Activated CD4-positive, alpha-beta memory T cell treated with anti-CD3 and anti-CD28 coated beads for 36 hours (primary cell): ENCODE results near the gene NPPA. TPM values are rescaled to one million over a fixed set of nuclear protein-coding genes. Genes with fewer than 3 reads are reported as not detected.
"Not testable (repeated sequence)": the region's sequence is repeated elsewhere in the genome, so short reads cannot be mapped to it uniquely, and the experiment has no call there.

Experiments
- CTCF ChIA-PET: fragments of 350-600 bp; sonication (Branson Sonifier 250); formaldehyde crosslinking; loops from one replicate; lab custom pipeline; 2021; ENCODE audit warnings: antibody characterized with exemption, inconsistent platforms; lab: Charles Lee
- POLR2A ChIA-PET: fragments of 350-600 bp; sonication (Branson Sonifier 250); formaldehyde crosslinking; loops from one replicate; lab custom pipeline; 2021; ENCODE audit warnings: antibody characterized with exemption; lab: Charles Lee
- DNase-seq: peaks from one replicate; pipeline ENCODE4 v3.0.0-alpha.2; 2020
- H3K27ac Mint-ChIP-seq: one replicate; pipeline ENCODE4 v1.8.0; 2021; ENCODE audit warnings: mixed read lengths
- H3K27me3 Mint-ChIP-seq: one replicate; pipeline ENCODE4 v1.8.0; 2021; ENCODE audit warnings: mixed read lengths
- H3K36me3 Mint-ChIP-seq: one replicate; pipeline ENCODE4 v1.8.0; 2021; ENCODE audit warnings: mixed read lengths
- H3K4me1 Mint-ChIP-seq: one replicate; pipeline ENCODE4 v1.8.0; 2021; ENCODE audit warnings: low read depth, mixed read lengths
- H3K4me3 Mint-ChIP-seq: one replicate; pipeline ENCODE4 v1.8.0; 2021; ENCODE audit warnings: mild to moderate bottlenecking, mixed read lengths
- H3K9me3 Mint-ChIP-seq: one replicate; pipeline ENCODE4 v1.8.0; 2021; ENCODE audit warnings: mixed read lengths
- intact Hi-C: fragments of 100-400 bp; cut with micrococcal nuclease; formaldehyde crosslinking; loops from one replicate; pipeline ENCODE4 v1.15.1; 2023
- total RNA-seq, 2 experiments: library from RNA; stranded (reverse); gene quantifications; one replicate each; pipeline ENCODE4 v1.2.3, GENCODE V29; 2021

The NPPA gene
- total RNA-seq = not detected

GRCh38 chr1:11847667-11848372 lies at the start of gene NPPA:
Gene NPPA, minus strand, starts transcription at chr1:11847783. Its CDS starts 99 bp downstream, at chr1:11847684.
- ChIA-PET CTCF (interaction anchor here (1.2 kb wide), 1 partner anchor 9 kb away, joined by 4 read pairs; no protein-coding TSS in a partner anchor), POLR2A (no interaction called here)
- intact Hi-C loops = no loop called here
- Mint-ChIP-seq H3K4me3 (no peak within 1 kb of the TSS), H3K9me3 (no peaks in the 10 kb centered on the region), H3K27ac (no peak within 1 kb of the TSS), H3K27me3 (peaks cover 6% of the 10 kb centered on the region), H3K36me3 (peaks cover 16% of the 10 kb centered on the region), H3K4me1 (no peaks in the 10 kb centered on the region)
- no peak for DNase-seq

GRCh38 chr1:11894501-11894900 lies 46.9 kb upstream of the NPPA start:
- H3K27me3 Mint-ChIP-seq = peaks cover 28% of the 10 kb centered on the region
- intact Hi-C loops = loop anchor here (1.0 kb wide), 1 partner anchor 56 kb away; no protein-coding TSS in a partner anchor
- H3K4me1 Mint-ChIP-seq, H3K27ac Mint-ChIP-seq, POLR2A ChIA-PET, H3K4me3 Mint-ChIP-seq, H3K9me3 Mint-ChIP-seq, DNase-seq, H3K36me3 Mint-ChIP-seq: not testable (repeated sequence)
- CTCF ChIA-PET = interaction anchor here (1.1 to 3.7 kb wide), 2 partner anchors 10 to 57 kb away, joined by 3 to 34 read pairs; no protein-coding TSS in a partner anchor

- ChIA-PET POLR2A (no interaction called here), CTCF (interaction anchor here (1.0 to 3.7 kb wide), 4 partner anchors 9 to 86 kb away, joined by 3 to 34 read pairs (median 4); no protein-coding TSS in a partner anchor)
- intact Hi-C loops = loop anchor here (1.0 kb wide), 1 partner anchor 56 kb away; no protein-coding TSS in a partner anchor
- H3K27me3 Mint-ChIP-seq = peaks cover 22% of the 10 kb centered on the region
- no peaks in the 10 kb centered on the region for H3K36me3 Mint-ChIP-seq
- no peaks in the 10 kb centered on the region for H3K9me3 Mint-ChIP-seq
- H3K4me1 Mint-ChIP-seq = no peaks in the 10 kb centered on the region
- DNase-seq = peak; percentile 78
- peak overlapping the region; percentile 33 for H3K27ac Mint-ChIP-seq
- peak overlapping the region; percentile 41 for H3K4me3 Mint-ChIP-seq
Observed at GRCh38 chr1:11893907-11894251, 46.3 kb upstream of the NPPA start.

- ChIA-PET CTCF (interaction anchor here (0.7 to 3.7 kb wide), 6 partner anchors 9 to 54 kb away, joined by 3 to 34 read pairs (median 4); no protein-coding TSS in a partner anchor), POLR2A (interaction anchor here (2.4 kb wide), 1 partner anchor 16 kb away, joined by 11 read pairs; no protein-coding TSS in a partner anchor)
- no peak overlapping the region for H3K4me3 Mint-ChIP-seq
- H3K27me3 Mint-ChIP-seq = peaks cover 12% of the 10 kb centered on the region
- H3K36me3 Mint-ChIP-seq = no peaks in the 10 kb centered on the region
- H3K27ac Mint-ChIP-seq = no peak overlapping the region
- H3K4me1 Mint-ChIP-seq = no peaks in the 10 kb centered on the region
- intact Hi-C loops = no loop called here
- H3K9me3 Mint-ChIP-seq = no peaks in the 10 kb centered on the region
- no peak for DNase-seq
Observed at GRCh38 chr1:11891433-11892186, 44.0 kb upstream of the NPPA start.

- no peak for DNase-seq
- Mint-ChIP-seq H3K27me3 (peaks cover 2% of the 10 kb centered on the region), H3K36me3 (no peaks in the 10 kb centered on the region), H3K9me3 (no peaks in the 10 kb centered on the region), H3K4me1 (no peaks in the 10 kb centered on the region), H3K4me3 (no peak overlapping the region), H3K27ac (no peak overlapping the region)
- ChIA-PET POLR2A (no interaction called here), CTCF (no interaction called here)
- intact Hi-C loops = no loop called here
Observed at GRCh38 chr1:11888877-11889208, 41.3 kb upstream of the NPPA start.

GRCh38 chr1:11888206-11888876 lies 40.8 kb upstream of the NPPA start:
- H3K4me3 Mint-ChIP-seq = no peak overlapping the region
- no peaks in the 10 kb centered on the region for H3K36me3 Mint-ChIP-seq
- POLR2A ChIA-PET = no interaction called here
- H3K4me1 Mint-ChIP-seq = no peaks in the 10 kb centered on the region
- intact Hi-C loops = no loop called here
- CTCF ChIA-PET = no interaction called here
- H3K27me3 Mint-ChIP-seq = peaks cover 1% of the 10 kb centered on the region
- DNase-seq = no peak
- no peaks in the 10 kb centered on the region for H3K9me3 Mint-ChIP-seq
- H3K27ac Mint-ChIP-seq = no peak overlapping the region

GRCh38 chr1:11887666-11888007 lies 40.1 kb upstream of the NPPA start:
- no peak overlapping the region for H3K27ac Mint-ChIP-seq
- CTCF ChIA-PET = no interaction called here
- H3K36me3 Mint-ChIP-seq = no peaks in the 10 kb centered on the region
- H3K4me3 Mint-ChIP-seq = no peak overlapping the region
- POLR2A ChIA-PET = no interaction called here
- intact Hi-C loops = no loop called here
- H3K9me3 Mint-ChIP-seq = no peaks in the 10 kb centered on the region
- peaks cover 5% of the 10 kb centered on the region for H3K27me3 Mint-ChIP-seq
- H3K4me1 Mint-ChIP-seq = no peaks in the 10 kb centered on the region
- no peak for DNase-seq

- ChIA-PET CTCF (no interaction called here), POLR2A (no interaction called here)
- Mint-ChIP-seq H3K27ac (no peak overlapping the region), H3K36me3 (no peaks in the 10 kb centered on the region), H3K4me1 (no peaks in the 10 kb centered on the region), H3K27me3 (peaks cover 6% of the 10 kb centered on the region), H3K4me3 (no peak overlapping the region), H3K9me3 (no peaks in the 10 kb centered on the region)
- intact Hi-C loops = no loop called here
- no peak for DNase-seq
Observed at GRCh38 chr1:11886986-11887665, 39.5 kb upstream of the NPPA start.

GRCh38 chr1:11885916-11886315 lies 38.3 kb upstream of the NPPA start:
- Mint-ChIP-seq H3K4me3 (no peak overlapping the region), H3K36me3 (no peaks in the 10 kb centered on the region), H3K27me3 (peaks cover 6% of the 10 kb centered on the region), H3K9me3 (no peaks in the 10 kb centered on the region), H3K4me1 (no peaks in the 10 kb centered on the region), H3K27ac (no peak overlapping the region)
- POLR2A ChIA-PET = no interaction called here
- intact Hi-C loops = no loop called here
- CTCF ChIA-PET = no interaction called here
- DNase-seq = no peak

- DNase-seq = no peak
- CTCF ChIA-PET = interaction anchor here (0.6 kb wide), 1 partner anchor 9 kb away, joined by 4 read pairs; no protein-coding TSS in a partner anchor
- Mint-ChIP-seq H3K4me3 (no peak overlapping the region), H3K27me3 (peaks cover 9% of the 10 kb centered on the region), H3K9me3 (no peaks in the 10 kb centered on the region), H3K4me1 (no peaks in the 10 kb centered on the region), H3K36me3 (no peaks in the 10 kb centered on the region), H3K27ac (no peak overlapping the region)
- intact Hi-C loops = no loop called here
- POLR2A ChIA-PET = no interaction called here
Observed at GRCh38 chr1:11882814-11883538, 35.4 kb upstream of the NPPA start.

GRCh38 chr1:11881749-11882441 lies 34.3 kb upstream of the NPPA start:
- intact Hi-C loops = no loop called here
- ChIA-PET POLR2A (no interaction called here), CTCF (interaction anchor here (0.6 kb wide), 1 partner anchor 10 kb away, joined by 4 read pairs; no protein-coding TSS in a partner anchor)
- Mint-ChIP-seq H3K4me3 (no peak overlapping the region), H3K27ac (no peak overlapping the region), H3K27me3 (peaks cover 10% of the 10 kb centered on the region), H3K9me3 (no peaks in the 10 kb centered on the region), H3K4me1 (no peaks in the 10 kb centered on the region), H3K36me3 (no peaks in the 10 kb centered on the region)
- no peak for DNase-seq
